GM19438 (cell line): Measurements from ENCODE around the gene LAMTOR2.

Experiments used
- ATAC-seq: cut with Tn5 transposase; IDR thresholded peaks from one replicate; pipeline ENCODE4 v1.9.1; 2021; ENCODE audit warnings: low read depth; ENCODE audit not compliant: unreplicated experiment

The LAMTOR2 gene

GRCh38 chr1:156074661-156075060 lies 20.1 kb downstream of the LAMTOR2 start:
- no peak for ATAC-seq

GRCh38 chr1:156075162-156075561 lies 20.6 kb downstream of the LAMTOR2 start:
- no peak for ATAC-seq

GRCh38 chr1:156075775-156076204 lies 21.2 kb downstream of the LAMTOR2 start:
- ATAC-seq: no peak

GRCh38 chr1:156076609-156077429 lies 22.2 kb downstream of the LAMTOR2 start:
- peak; percentile 73 for ATAC-seq

GRCh38 chr1:156077430-156077760 lies 22.8 kb downstream of the LAMTOR2 start:
- ATAC-seq: no peak

GRCh38 chr1:156078728-156079127 lies 24.1 kb downstream of the LAMTOR2 start:
- ATAC-seq: no peak

- ATAC-seq: no peak
Measured at GRCh38 chr1:156079762-156080161, 25.2 kb downstream of the LAMTOR2 start.

GRCh38 chr1:156080241-156080862 lies 25.8 kb downstream of the LAMTOR2 start:
- no peak for ATAC-seq

- ATAC-seq: no peak
Measured at GRCh38 chr1:156080863-156081179, 26.2 kb downstream of the LAMTOR2 start.

GRCh38 chr1:156081180-156081916 lies 26.8 kb downstream of the LAMTOR2 start:
- ATAC-seq: no peak

GRCh38 chr1:156081917-156082308 lies 27.3 kb downstream of the LAMTOR2 start:
- ATAC-seq: no peak

- no peak for ATAC-seq
Measured at GRCh38 chr1:156082309-156083091, 27.9 kb downstream of the LAMTOR2 start, which contains the start of gene MEX3A. TSS of gene MEX3A (minus strand) at chr1:156082465. CDS start at chr1:156081998, 467 bp downstream.

GRCh38 chr1:156083800-156084790 lies 29.5 kb downstream of the LAMTOR2 start:
- no peak for ATAC-seq

- no peak for ATAC-seq
Measured at GRCh38 chr1:156086256-156086662, 31.7 kb downstream of the LAMTOR2 start.

- no peak for ATAC-seq
Measured at GRCh38 chr1:156089704-156090103, 35.1 kb downstream of the LAMTOR2 start.

- ATAC-seq: no peak
Measured at GRCh38 chr1:156090138-156090839, 35.7 kb downstream of the LAMTOR2 start.

- ATAC-seq: no peak
Measured at GRCh38 chr1:156090840-156091188, 36.2 kb downstream of the LAMTOR2 start.

GRCh38 chr1:156091610-156092009 lies 37.0 kb downstream of the LAMTOR2 start:
- no peak for ATAC-seq

- no peak for ATAC-seq
Measured at GRCh38 chr1:156095906-156096508, 41.4 kb downstream of the LAMTOR2 start.
